PFSK-1 (cell line): ENCODE data around the gene C11orf21. TPM values are rescaled to one million over a fixed set of nuclear protein-coding genes. Genes with fewer than 3 reads are reported as not detected.

ENCODE experiments used
- FOXP2 ChIP-seq: optimal IDR thresholded peaks from 2 replicates; pipeline ENCODE3; 2011; ENCODE audit warnings: borderline replicate concordance, control low read depth, inconsistent platforms; ENCODE audit not compliant: insufficient read depth; ENCODE audit errors: extremely low read length, extremely low read depth
- POLR2AphosphoS5 ChIP-seq: IDR thresholded peaks from 2 replicates; pipeline ENCODE4 v1.6.1; 2012; ENCODE audit warnings: low read depth, mild to moderate bottlenecking, control low read depth, low read length, moderate library complexity
- SIN3A ChIP-seq: IDR thresholded peaks from 2 replicates; pipeline ENCODE4 v1.6.1; 2012; ENCODE audit warnings: mild to moderate bottlenecking, low read length, moderate library complexity, borderline replicate concordance; ENCODE audit not compliant: insufficient read depth
- TAF1 ChIP-seq: IDR thresholded peaks from 2 replicates; pipeline ENCODE4 v1.6.1; 2012; ENCODE audit warnings: low read length, control low read depth, borderline replicate concordance; ENCODE audit not compliant: insufficient read depth
- polyA plus RNA-seq: library from polyadenylated mRNA; unstranded; fragments of >200 nt; gene quantifications from one replicate; pipeline ENCODE4 v1.2.1, GENCODE V29; 2012; ENCODE audit warnings: low read depth, missing spikeins; ENCODE audit not compliant: insufficient read length
- TF ChIP-seq, protein P1 (sequence below), 2 experiments: IDR thresholded peaks; 2 replicates each; pipeline versions ENCODE4 v1.6.1 to v1.8.0; 2011 to 2012; ENCODE audit warnings: low read depth in 2 of 2, low read length in 2 of 2, control low read depth in 1 of 2, inconsistent platforms in 1 of 2, mild to moderate bottlenecking in 1 of 2, moderate library complexity in 1 of 2; ENCODE audit not compliant: insufficient read depth in 1 of 2

C11orf21 gene
- polyA plus RNA-seq: not detected

DNA sequence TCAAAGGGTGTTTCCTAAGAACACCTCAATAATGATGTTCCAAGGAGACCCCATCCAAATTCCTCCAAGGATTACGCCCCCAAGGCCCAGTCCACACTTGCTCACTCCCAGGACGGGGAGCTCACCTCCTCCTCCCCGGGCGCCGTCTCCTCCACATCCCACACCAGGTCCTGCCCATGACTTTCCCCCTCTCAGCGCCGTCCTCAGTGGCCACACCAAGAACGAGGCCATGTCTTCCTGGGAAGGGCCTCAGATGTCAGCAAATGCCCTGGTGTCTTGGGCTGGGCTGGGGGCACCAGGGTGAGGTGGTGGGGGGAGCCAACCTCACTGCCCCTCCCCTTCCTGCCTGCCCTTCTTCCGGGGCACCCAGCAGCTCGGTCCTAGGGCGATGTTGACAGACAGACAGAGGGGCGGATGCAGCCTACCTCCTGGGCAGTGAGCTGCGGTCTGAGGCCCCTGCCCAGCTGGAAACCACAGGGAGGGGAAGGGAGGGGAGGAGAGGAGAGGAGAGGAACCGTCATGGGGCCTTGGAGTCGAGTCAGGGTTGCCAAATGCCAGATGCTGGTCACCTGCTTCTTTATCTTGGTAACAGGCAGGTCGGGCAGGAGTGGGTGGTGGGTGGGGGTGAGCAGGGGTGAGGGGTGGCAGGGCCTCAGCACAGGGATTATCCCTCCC lies at the start of gene C11orf21, which contains the start of gene TSPAN32:
C11orf21 (minus strand) TSS at position 288 of the 675 bp plus-strand sequence; CDS start at position 178, 110 bp downstream.
TSPAN32 (plus strand) TSS at position 383 of the 675 bp plus-strand sequence; CDS start at position 520, 137 bp downstream.
- TF ChIP-seq, protein P1, sequence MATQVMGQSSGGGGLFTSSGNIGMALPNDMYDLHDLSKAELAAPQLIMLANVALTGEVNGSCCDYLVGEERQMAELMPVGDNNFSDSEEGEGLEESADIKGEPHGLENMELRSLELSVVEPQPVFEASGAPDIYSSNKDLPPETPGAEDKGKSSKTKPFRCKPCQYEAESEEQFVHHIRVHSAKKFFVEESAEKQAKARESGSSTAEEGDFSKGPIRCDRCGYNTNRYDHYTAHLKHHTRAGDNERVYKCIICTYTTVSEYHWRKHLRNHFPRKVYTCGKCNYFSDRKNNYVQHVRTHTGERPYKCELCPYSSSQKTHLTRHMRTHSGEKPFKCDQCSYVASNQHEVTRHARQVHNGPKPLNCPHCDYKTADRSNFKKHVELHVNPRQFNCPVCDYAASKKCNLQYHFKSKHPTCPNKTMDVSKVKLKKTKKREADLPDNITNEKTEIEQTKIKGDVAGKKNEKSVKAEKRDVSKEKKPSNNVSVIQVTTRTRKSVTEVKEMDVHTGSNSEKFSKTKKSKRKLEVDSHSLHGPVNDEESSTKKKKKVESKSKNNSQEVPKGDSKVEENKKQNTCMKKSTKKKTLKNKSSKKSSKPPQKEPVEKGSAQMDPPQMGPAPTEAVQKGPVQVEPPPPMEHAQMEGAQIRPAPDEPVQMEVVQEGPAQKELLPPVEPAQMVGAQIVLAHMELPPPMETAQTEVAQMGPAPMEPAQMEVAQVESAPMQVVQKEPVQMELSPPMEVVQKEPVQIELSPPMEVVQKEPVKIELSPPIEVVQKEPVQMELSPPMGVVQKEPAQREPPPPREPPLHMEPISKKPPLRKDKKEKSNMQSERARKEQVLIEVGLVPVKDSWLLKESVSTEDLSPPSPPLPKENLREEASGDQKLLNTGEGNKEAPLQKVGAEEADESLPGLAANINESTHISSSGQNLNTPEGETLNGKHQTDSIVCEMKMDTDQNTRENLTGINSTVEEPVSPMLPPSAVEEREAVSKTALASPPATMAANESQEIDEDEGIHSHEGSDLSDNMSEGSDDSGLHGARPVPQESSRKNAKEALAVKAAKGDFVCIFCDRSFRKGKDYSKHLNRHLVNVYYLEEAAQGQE (IDR thresholded peaks at IDR 0.05; ENCODE audit: insufficient read depth in 1 of 2, low read depth in 2 of 2, low read length in 2 of 2): no peak
- TF ChIP-seq FOXP2: no peak
- TF ChIP-seq TAF1: no peak
- TF ChIP-seq POLR2AphosphoS5: no peak
- no peak for TF ChIP-seq SIN3A

DNA sequence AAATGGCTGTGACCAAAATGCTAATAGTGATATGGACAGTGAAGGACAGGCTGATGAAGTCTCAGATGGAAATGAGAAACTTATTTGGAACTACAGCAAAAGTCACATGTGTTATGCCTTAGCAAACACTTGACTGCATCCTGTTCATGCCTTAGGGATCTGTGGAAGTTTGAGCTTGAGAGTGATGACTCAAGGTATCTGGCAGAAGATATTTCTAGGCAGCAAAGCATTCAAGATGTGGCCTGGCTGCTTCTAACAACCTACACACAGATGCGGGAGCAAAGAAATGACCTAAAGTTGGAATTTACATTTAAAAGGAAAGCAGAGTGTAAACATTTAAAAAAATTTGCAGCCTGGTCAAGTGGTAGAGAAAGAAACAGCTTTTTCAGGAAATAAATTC lies 47.3 kb upstream of the C11orf21 start:
- TF ChIP-seq TAF1: no peak
- TF ChIP-seq POLR2AphosphoS5: no peak
- TF ChIP-seq FOXP2: no peak
- TF ChIP-seq, protein P1 (IDR thresholded peaks at IDR 0.05; ENCODE audit: insufficient read depth in 1 of 2, low read depth in 2 of 2, low read length in 2 of 2): no peak
- no peak for TF ChIP-seq SIN3A

DNA sequence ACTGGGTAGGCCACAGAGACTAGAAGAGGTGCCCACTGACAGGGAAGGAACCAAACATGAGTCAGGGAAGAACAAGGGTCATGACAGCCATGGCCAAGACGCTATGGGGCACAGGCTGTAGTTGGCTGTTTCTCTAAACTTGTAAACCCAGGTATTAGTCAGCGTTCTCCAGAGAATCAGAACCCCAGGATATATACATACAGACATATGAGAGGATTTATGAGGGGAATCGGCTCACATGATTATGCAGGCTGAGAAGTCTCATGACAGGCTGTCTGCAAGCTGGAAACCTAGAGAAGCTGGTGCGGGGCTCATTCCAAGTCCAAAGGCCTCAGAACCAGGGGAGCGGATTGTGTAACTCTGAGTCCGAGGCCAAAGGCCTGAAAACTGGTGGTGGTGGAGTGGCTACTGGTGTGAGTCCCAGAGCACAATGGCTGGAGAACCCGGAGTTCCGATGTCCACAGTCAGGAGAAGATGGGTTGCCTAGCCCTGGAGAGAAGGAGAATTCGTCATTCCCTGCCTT lies 45.7 kb upstream of the C11orf21 start:
- no peak for TF ChIP-seq SIN3A
- no peak for TF ChIP-seq POLR2AphosphoS5
- TF ChIP-seq, protein P1 (IDR thresholded peaks at IDR 0.05; ENCODE audit: insufficient read depth in 1 of 2, low read depth in 2 of 2, low read length in 2 of 2): no peak
- TF ChIP-seq TAF1: no peak
- no peak for TF ChIP-seq FOXP2

GRCh38 chr11:2346586-2347307 lies 45.0 kb upstream of the C11orf21 start:
- TF ChIP-seq, protein P1 (IDR thresholded peaks at IDR 0.05; ENCODE audit: insufficient read depth in 1 of 2, low read depth in 2 of 2, low read length in 2 of 2): no peak
- TF ChIP-seq SIN3A: no peak
- TF ChIP-seq FOXP2: no peak
- no peak for TF ChIP-seq POLR2AphosphoS5
- no peak for TF ChIP-seq TAF1
